Measurements from ENCODE around the gene SHISA6. TPM values are rescaled to one million over a fixed set of nuclear protein-coding genes. Genes with fewer than 3 reads are reported as not detected.

SHISA6 gene
- total RNA-seq, 1 experiment from 2014 or later: 2.9 TPM

DNA sequence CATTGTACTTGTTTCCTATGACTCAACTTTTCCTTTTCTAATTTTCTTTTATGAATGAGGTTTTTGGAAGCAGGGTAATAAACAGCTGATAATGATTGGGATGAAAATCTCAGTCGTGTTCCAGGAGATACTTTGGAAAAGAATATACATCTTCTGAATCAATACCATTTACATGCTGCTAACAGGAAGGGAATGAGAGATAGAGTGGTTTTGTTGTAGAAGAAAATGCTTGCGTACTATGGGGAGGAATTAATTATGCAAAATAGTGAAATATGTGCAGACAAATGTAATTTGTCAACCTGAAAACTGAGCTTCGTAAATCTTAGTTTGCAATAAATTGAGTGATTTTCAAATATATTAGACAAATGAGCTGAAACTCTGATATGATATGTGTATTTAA is 24.0 kb upstream of the SHISA6 start:
- H3K36me3 Mint-ChIP-seq (ENCODE audit: insufficient read depth in 1 of 3, low read depth in 3 of 3): peaks cover 0 to 2% (median under 1%) of the 10 kb centered on the region in 3 experiments; a peak in 1 of 7 replicates
- peaks cover 3% of the 10 kb centered on the region for H3K27me3 Mint-ChIP-seq (ENCODE audit: low read depth)
- Histone ChIP-seq H3K4ac (ENCODE audit: low read depth, low read length) (no peak overlapping the region), H3K9me3 (ENCODE audit: control insufficient read depth, low read depth, low read length) (no peaks in the 10 kb centered on the region), H3K9ac (ENCODE audit: extremely low read depth, insufficient read length, low read length) (no peak overlapping the region), H2BK20ac (ENCODE audit: low read depth, low read length, poor library complexity, severe bottlenecking) (no peak overlapping the region), H4K91ac (ENCODE audit: insufficient read length, low read depth, low read length) (no peak overlapping the region), H2BK12ac (ENCODE audit: insufficient read length, low read depth, low read length) (no peak overlapping the region), H3K4me2 (ENCODE audit: insufficient read depth, insufficient read length, low read length) (no peak overlapping the region), H3K27me3 (ENCODE audit: insufficient read depth, low read length) (no peaks in the 10 kb centered on the region), H3K18ac (ENCODE audit: insufficient read length, low read depth, low read length) (no peak overlapping the region), H4K20me1 (ENCODE audit: control insufficient read depth, insufficient read depth, insufficient read length) (no peaks in the 10 kb centered on the region), H3K56ac (ENCODE audit: insufficient read length, low read depth, low read length) (no peak overlapping the region), H2BK15ac (ENCODE audit: low read depth, low read length) (no peak overlapping the region), H2BK5ac (ENCODE audit: insufficient read length, low read length) (no peak overlapping the region), H4K5ac (ENCODE audit: insufficient read length, low read depth, low read length) (no peak overlapping the region), H4K8ac (replicated peaks; ENCODE audit: insufficient read length, low read depth, low read length) (no peak overlapping the region), H3K79me2 (ENCODE audit: insufficient read depth, low read length) (no peaks in the 10 kb centered on the region), H3T11ph (ENCODE audit: low read length) (no peak overlapping the region), H2BK120ac (ENCODE audit: low read depth, low read length, poor library complexity, severe bottlenecking) (no peak overlapping the region), H2AK5ac (ENCODE audit: insufficient read length, low read length) (no peak overlapping the region), H2AFZ (ENCODE audit: low read length) (no peak overlapping the region), H3K23me2 (ENCODE audit: insufficient read length, low read depth, low read length, poor library complexity, severe bottlenecking) (no peaks in the 10 kb centered on the region), H3K27ac (ENCODE audit: insufficient read length, low read depth, low read length) (no peak overlapping the region), H3K14ac (ENCODE audit: insufficient read depth, low read length) (no peak overlapping the region), H3K79me1 (ENCODE audit: insufficient read depth, low read depth, low read length, poor library complexity, severe bottlenecking) (no peaks in the 10 kb centered on the region), H3K4me1 (ENCODE audit: insufficient read depth, low read length) (peaks cover 2% of the 10 kb centered on the region; the same call in 1 of the 2 replicates), H3K23ac (ENCODE audit: insufficient read length, low read depth, low read length) (no peak overlapping the region)
- H3K9me3 Mint-ChIP-seq: peaks cover 2% of the 10 kb centered on the region in 2 experiments; a peak in 2 of 5 replicates
- H3K4me1 Mint-ChIP-seq: peaks cover 9 to 14% of the 10 kb centered on the region in 2 experiments
- no peak overlapping the region for H3K4me3 Mint-ChIP-seq
- no peak overlapping the region for H3K27ac Mint-ChIP-seq
- TF ChIP-seq CTCF (conservative IDR thresholded peaks at IDR 0.05): no peak
- WGBS (ENCODE audit: extremely low coverage, insufficient read length, low lambda C conversion rate): no CpG with 5 or more reads among the region's 3 CpGs
- no peak for DNase-seq
